GM18907 (cell line): ENCODE data around the gene ETS2.
A peak's percentile ranks its signal among the peaks of the same experiment; 100 is the strongest.

ENCODE experiments used
- ATAC-seq: cut with Tn5 transposase; IDR thresholded peaks from one replicate; pipeline ENCODE4 v1.9.1; 2021; ENCODE audit warnings: mild to moderate bottlenecking, moderate library complexity; ENCODE audit not compliant: unreplicated experiment

The ETS2 gene

GRCh38 chr21:38805328-38806152 lies at the start of gene ETS2:
Gene ETS2 (plus strand): TSS chr21:38805929. CDS start chr21:38810035, 4,106 bp downstream.
- peak; percentile 66 for ATAC-seq

- ATAC-seq, result no peak
Observed at GRCh38 chr21:38756746-38757145, 49.0 kb upstream of the ETS2 start.

GRCh38 chr21:38758501-38759214 lies 47.1 kb upstream of the ETS2 start:
- ATAC-seq, result no peak

- ATAC-seq, result no peak
Observed at GRCh38 chr21:38759413-38759812, 46.3 kb upstream of the ETS2 start.

GRCh38 chr21:38760017-38760761 lies 45.5 kb upstream of the ETS2 start:
- no peak for ATAC-seq

- ATAC-seq, result no peak
Observed at GRCh38 chr21:38760762-38761155, 45.0 kb upstream of the ETS2 start.

GRCh38 chr21:38761531-38761930 lies 44.2 kb upstream of the ETS2 start:
- ATAC-seq, result no peak

GRCh38 chr21:38765056-38765455 lies 40.7 kb upstream of the ETS2 start:
- no peak for ATAC-seq

GRCh38 chr21:38766987-38767722 lies 38.6 kb upstream of the ETS2 start:
- ATAC-seq, result peak; percentile 97

- ATAC-seq, result no peak
Observed at GRCh38 chr21:38768471-38769063, 37.2 kb upstream of the ETS2 start.

GRCh38 chr21:38769191-38769780 lies 36.4 kb upstream of the ETS2 start:
- ATAC-seq, result no peak

- no peak for ATAC-seq
Observed at GRCh38 chr21:38770660-38771059, 35.1 kb upstream of the ETS2 start.

GRCh38 chr21:38771536-38771935 lies 34.2 kb upstream of the ETS2 start:
- no peak for ATAC-seq

- ATAC-seq, result no peak
Observed at GRCh38 chr21:38772646-38773045, 33.1 kb upstream of the ETS2 start.

GRCh38 chr21:38773099-38774061 lies 32.3 kb upstream of the ETS2 start:
- no peak for ATAC-seq

GRCh38 chr21:38774152-38774551 lies 31.6 kb upstream of the ETS2 start:
- no peak for ATAC-seq

- no peak for ATAC-seq
Observed at GRCh38 chr21:38774586-38775285, 31.0 kb upstream of the ETS2 start.

GRCh38 chr21:38775733-38776132 lies 30.0 kb upstream of the ETS2 start:
- ATAC-seq, result no peak
